Vagina (tissue), 2 donors: ENCODE data around the gene IQGAP2. TPM values are rescaled to one million over a fixed set of nuclear protein-coding genes. Genes with fewer than 3 reads are reported as not detected.
"Not testable (repeated sequence)": the region's sequence is repeated elsewhere in the genome, so short reads cannot be mapped to it uniquely, and the experiment has no call there.

Experiments
- DNase-seq, 2 donors: peaks; one replicate each; pipeline ENCODE4 v3.0.0-alpha.2; 2017; ENCODE audit errors: extremely low spot score in 2 of 2
- H3K27ac ChIP-seq: fragments of 200-600 bp; sonication (generic); one replicate; pipeline ENCODE4 v1.5.1; 2019
- H3K27me3 ChIP-seq: fragments of 200-600 bp; sonication (generic); one replicate; pipeline ENCODE4 v1.5.1; 2019
- H3K36me3 ChIP-seq, 2 donors: fragments of 200-600 bp; sonication (generic); one replicate each; pipeline ENCODE4 v1.5.1; 2017 to 2019
- H3K4me1 ChIP-seq: fragments of 200-600 bp; sonication (generic); one replicate; pipeline ENCODE4 v1.5.1; 2019
- H3K4me3 ChIP-seq, 2 donors: fragments of 200-600 bp; sonication (generic); 1 replicate in 1 of 2; 2 replicates in 1 of 2; pipeline ENCODE4 v1.5.1; 2016 to 2019
- H3K9me3 ChIP-seq: fragments of 200-600 bp; sonication (generic); one replicate; pipeline ENCODE4 v1.5.1; 2019
- POLR2A ChIP-seq, 2 donors: fragments of 450-650 bp; IDR thresholded peaks; one replicate each; pipeline ENCODE4 v1.6.1; 2017; ENCODE audit warnings: antibody characterized with exemption in 2 of 2, mild to moderate bottlenecking in 2 of 2, moderate library complexity in 2 of 2
- POLR2AphosphoS5 ChIP-seq, 2 donors: sonication (generic); formaldehyde crosslinking; IDR thresholded peaks; one replicate each; pipeline ENCODE4 v1.9.0; 2017; ENCODE audit warnings: antibody characterized with exemption in 2 of 2, mild to moderate bottlenecking in 2 of 2, low read depth in 1 of 2; ENCODE audit not compliant: insufficient read depth in 1 of 2
- intact Hi-C: fragments of 100-400 bp; cut with DNase I; formaldehyde crosslinking; loops from one replicate; pipeline ENCODE4 v1.15.1; 2023
- total RNA-seq: library from RNA; depleted of rRNA; stranded (reverse); fragments of >200 nt; gene quantifications from one replicate; pipeline ENCODE4 v1.2.3, GENCODE V29; 2016
- TF ChIP-seq, protein P1 (sequence below), 3 experiments: fragments of 450-650 bp in 2 of 3; fragments of 200-600 bp in 1 of 3; sonication (generic) in 1 of 3; IDR thresholded peaks; one replicate each; pipeline ENCODE4 v1.5.1; 2017 to 2019; ENCODE audit warnings: antibody characterized with exemption in 3 of 3, mild to moderate bottlenecking in 2 of 3, moderate library complexity in 2 of 3

The IQGAP2 gene
- total RNA-seq, 1 donor from 2014 or later, result 8.6 TPM

DNA sequence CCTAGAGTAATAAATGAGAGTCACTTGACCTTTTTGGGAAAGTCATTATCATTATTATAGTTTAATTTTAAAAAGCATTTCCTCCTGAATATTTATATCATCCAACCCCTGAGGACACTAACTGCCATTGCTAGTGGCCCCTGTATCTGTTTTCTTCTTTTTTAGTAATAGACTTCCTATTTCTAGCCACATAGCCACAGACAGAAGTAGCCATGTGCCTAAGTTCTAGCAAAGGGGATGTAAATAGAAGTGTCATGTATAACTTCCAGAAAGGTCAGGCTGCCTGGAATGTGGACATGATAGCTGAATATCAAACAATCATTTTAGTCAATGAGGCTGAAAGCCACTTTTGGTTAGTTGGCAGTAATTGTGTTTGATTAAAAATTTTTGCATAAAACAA lies 37.5 kb upstream of the IQGAP2 start:
- intact Hi-C loops, result no loop called here
- TF ChIP-seq, protein P1, sequence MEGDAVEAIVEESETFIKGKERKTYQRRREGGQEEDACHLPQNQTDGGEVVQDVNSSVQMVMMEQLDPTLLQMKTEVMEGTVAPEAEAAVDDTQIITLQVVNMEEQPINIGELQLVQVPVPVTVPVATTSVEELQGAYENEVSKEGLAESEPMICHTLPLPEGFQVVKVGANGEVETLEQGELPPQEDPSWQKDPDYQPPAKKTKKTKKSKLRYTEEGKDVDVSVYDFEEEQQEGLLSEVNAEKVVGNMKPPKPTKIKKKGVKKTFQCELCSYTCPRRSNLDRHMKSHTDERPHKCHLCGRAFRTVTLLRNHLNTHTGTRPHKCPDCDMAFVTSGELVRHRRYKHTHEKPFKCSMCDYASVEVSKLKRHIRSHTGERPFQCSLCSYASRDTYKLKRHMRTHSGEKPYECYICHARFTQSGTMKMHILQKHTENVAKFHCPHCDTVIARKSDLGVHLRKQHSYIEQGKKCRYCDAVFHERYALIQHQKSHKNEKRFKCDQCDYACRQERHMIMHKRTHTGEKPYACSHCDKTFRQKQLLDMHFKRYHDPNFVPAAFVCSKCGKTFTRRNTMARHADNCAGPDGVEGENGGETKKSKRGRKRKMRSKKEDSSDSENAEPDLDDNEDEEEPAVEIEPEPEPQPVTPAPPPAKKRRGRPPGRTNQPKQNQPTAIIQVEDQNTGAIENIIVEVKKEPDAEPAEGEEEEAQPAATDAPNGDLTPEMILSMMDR (IDR thresholded peaks at IDR 0.05), result no peak
- no peak for TF ChIP-seq POLR2A (IDR thresholded peaks at IDR 0.05)
- TF ChIP-seq POLR2AphosphoS5 (IDR thresholded peaks at IDR 0.05; ENCODE audit: insufficient read depth in 1 of 2, low read depth in 1 of 2), result no peak

DNA sequence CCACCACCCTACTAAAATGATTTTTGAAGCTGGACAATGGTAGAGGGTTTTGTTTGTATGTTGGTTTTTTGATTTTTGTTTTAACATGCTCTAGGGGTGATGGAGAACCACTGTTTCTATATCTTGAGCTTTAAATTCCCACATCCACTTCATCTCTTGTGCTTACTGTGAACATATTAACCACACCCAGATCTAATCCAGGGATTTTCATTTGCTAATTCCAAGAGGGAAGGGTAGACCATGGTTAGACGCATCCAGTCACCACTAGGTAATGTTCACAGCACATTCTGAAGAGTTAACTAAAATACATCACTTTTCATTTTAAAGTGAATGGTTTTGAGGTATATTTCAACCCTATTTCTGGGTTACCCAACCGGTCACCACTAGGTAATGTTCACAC lies 36.5 kb upstream of the IQGAP2 start:
- H3K4me3 ChIP-seq, result no peak overlapping the region
- no peak overlapping the region for H3K27ac ChIP-seq
- no peaks in the 10 kb centered on the region for H3K27me3 ChIP-seq
- H3K9me3 ChIP-seq, result no peaks in the 10 kb centered on the region
- DNase-seq, result no peak
- intact Hi-C loops, result no loop called here
- TF ChIP-seq POLR2A (IDR thresholded peaks at IDR 0.05), result no peak
- H3K4me1 ChIP-seq, result no peaks in the 10 kb centered on the region
- H3K36me3 ChIP-seq, result no peaks in the 10 kb centered on the region

More for the DNA sequence above, 37.5 kb upstream of the IQGAP2 start:
- Histone ChIP-seq H3K27me3 (no peaks in the 10 kb centered on the region), H3K27ac (no peak overlapping the region), H3K4me3 (no peak overlapping the region), H3K4me1 (no peaks in the 10 kb centered on the region), H3K36me3 (no peaks in the 10 kb centered on the region), H3K9me3 (no peaks in the 10 kb centered on the region)
- DNase-seq, result no peak

DNA sequence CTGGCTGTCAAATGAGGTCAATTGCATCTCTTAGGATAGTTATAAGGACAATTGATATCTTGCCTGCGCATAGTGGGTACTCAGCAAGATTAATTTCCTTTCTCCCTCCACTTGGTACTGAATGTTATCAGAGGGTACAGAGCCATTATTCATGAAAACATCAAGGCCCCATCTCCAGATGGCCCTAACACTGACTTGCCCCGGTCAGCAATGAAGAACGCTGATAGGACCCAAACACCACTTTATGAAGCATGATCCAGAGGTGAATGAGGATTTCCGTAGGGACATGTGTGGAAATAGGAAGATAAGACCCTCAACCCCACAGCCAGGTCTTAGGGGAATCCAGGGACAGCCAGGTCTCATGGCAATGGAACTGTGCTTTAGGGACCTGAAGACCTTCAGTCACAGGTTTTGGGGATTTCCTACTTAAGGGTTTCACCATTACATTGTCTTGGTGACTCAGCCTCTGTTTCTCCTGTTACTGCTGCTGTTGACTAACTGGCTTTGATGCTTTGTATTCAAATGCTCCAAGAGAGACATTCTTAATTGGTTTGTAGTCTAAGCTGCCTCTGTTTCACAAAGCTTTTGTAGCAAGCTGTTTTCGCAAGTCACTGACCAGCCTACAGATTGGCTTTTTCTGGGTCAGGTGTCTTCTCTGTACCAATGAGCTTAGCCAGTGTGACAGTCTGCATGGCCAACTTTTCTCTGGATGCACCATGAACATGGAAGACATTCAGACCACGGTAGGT lies 35.3 kb upstream of the IQGAP2 start:
- peaks cover 9% of the 10 kb centered on the region for H3K4me1 ChIP-seq
- no peak for TF ChIP-seq POLR2A (IDR thresholded peaks at IDR 0.05)
- TF ChIP-seq, protein P1 (IDR thresholded peaks at IDR 0.05), result no peak
- no peak for TF ChIP-seq POLR2AphosphoS5 (IDR thresholded peaks at IDR 0.05; ENCODE audit: insufficient read depth in 1 of 2, low read depth in 1 of 2)
- H3K4me3 ChIP-seq, result no peak overlapping the region
- intact Hi-C loops, result no loop called here
- no peaks in the 10 kb centered on the region for H3K27me3 ChIP-seq
- no peaks in the 10 kb centered on the region for H3K36me3 ChIP-seq
- no peak for DNase-seq
- H3K27ac ChIP-seq, result no peak overlapping the region
- H3K9me3 ChIP-seq, result no peaks in the 10 kb centered on the region

DNA sequence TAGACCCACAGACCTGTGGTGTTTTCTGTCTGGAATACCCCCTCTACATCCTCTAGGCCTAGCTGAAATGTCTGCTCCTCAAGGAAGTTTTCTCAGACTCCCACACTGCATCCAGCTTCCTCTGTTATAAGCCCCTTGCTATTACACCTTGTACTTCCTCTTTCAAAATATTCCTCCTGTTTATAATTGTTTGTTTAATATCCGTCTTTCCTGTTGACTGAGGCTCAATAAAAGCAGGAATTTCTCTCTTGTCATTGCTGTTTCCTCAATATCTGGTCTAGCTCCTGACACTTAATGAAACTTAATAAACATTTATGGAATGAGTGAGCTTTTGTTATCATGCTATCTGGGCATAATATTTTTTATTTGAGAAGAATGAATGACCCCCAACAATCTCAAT lies 34.1 kb upstream of the IQGAP2 start:
- Histone ChIP-seq H3K4me1 (peaks cover 11% of the 10 kb centered on the region), H3K9me3 (no peaks in the 10 kb centered on the region), H3K27me3 (no peaks in the 10 kb centered on the region), H3K4me3 (no peak overlapping the region), H3K27ac (no peak overlapping the region), H3K36me3 (no peaks in the 10 kb centered on the region)
- intact Hi-C loops, result no loop called here
- DNase-seq, result no peak
- no peak for TF ChIP-seq POLR2A (IDR thresholded peaks at IDR 0.05)
- TF ChIP-seq, protein P1 (IDR thresholded peaks at IDR 0.05), result no peak
- no peak for TF ChIP-seq POLR2AphosphoS5 (IDR thresholded peaks at IDR 0.05; ENCODE audit: insufficient read depth in 1 of 2, low read depth in 1 of 2)

DNA sequence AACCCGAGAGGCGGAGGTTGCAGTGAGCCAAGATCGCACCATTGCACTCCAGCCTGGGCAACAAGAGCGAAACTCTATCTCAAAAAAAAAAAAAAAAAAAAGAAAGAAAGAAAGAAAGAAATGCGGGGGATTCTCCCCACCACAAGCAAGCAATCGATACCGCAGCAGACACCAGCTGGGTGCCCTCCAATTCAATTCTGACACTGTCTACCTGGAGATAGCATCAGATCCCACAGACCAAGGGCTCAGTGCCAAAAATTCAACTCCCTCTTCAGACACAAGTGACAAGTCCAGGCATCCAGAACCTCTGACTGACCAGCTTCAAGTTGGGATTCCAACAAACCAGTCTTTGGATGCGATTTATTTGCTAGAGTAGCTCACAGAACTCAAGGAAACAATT lies 33.4 kb upstream of the IQGAP2 start:
- DNase-seq, H3K36me3 ChIP-seq, H3K27ac ChIP-seq, H3K27me3 ChIP-seq, H3K4me3 ChIP-seq, H3K9me3 ChIP-seq, intact Hi-C loops: not testable (repeated sequence)
- H3K4me1 ChIP-seq, result peaks cover 11% of the 10 kb centered on the region

DNA sequence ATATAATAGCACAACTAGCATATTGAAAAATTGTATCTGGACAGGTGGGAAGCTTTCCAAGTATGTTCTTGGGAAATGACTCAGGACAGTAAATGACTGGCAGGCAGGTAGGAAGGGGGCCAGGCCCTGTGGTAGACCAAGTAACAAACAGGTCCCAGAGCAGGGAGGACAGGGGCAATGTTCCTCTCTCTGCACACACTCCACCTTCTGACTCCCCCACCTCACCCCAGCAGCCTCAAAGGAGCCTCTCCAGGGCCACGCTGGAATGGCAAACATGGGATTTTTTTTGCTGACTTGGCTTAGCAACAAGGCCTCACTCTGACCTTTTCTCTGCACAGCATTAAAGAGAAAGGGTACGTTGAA lies 31.1 kb upstream of the IQGAP2 start:
- intact Hi-C loops, result no loop called here
- no peak for DNase-seq
- Histone ChIP-seq H3K36me3 (no peaks in the 10 kb centered on the region), H3K27me3 (no peaks in the 10 kb centered on the region), H3K4me3 (no peak overlapping the region), H3K4me1 (peaks cover 11% of the 10 kb centered on the region), H3K9me3 (no peaks in the 10 kb centered on the region), H3K27ac (no peak overlapping the region)
- TF ChIP-seq, protein P1 (IDR thresholded peaks at IDR 0.05), result no peak
- no peak for TF ChIP-seq POLR2A (IDR thresholded peaks at IDR 0.05)
- no peak for TF ChIP-seq POLR2AphosphoS5 (IDR thresholded peaks at IDR 0.05; ENCODE audit: insufficient read depth in 1 of 2, low read depth in 1 of 2)
